IgD-negative memory B cell (primary cell): ENCODE results near the gene SOD3. TPM values are rescaled to one million over a fixed set of nuclear protein-coding genes. Genes with fewer than 3 reads are reported as not detected.

Experiments used
- H3K27ac Mint-ChIP-seq, 3 donors: one replicate each; pipeline ENCODE4 v1.8.0; 2020 to 2022; ENCODE audit warnings: mild to moderate bottlenecking in 3 of 3, mixed read lengths in 3 of 3, moderate library complexity in 1 of 3
- H3K27me3 Mint-ChIP-seq: one replicate; pipeline ENCODE4 v1.8.0; 2021; ENCODE audit warnings: mixed read lengths
- H3K36me3 Mint-ChIP-seq: one replicate; pipeline ENCODE4 v1.8.0; 2020; ENCODE audit warnings: mild to moderate bottlenecking, mixed read lengths
- H3K4me1 Mint-ChIP-seq, 3 donors: one replicate each; pipeline ENCODE4 v1.8.0; 2020 to 2022; ENCODE audit warnings: mixed read lengths in 3 of 3, mild to moderate bottlenecking in 1 of 3
- H3K4me3 Mint-ChIP-seq, 4 donors: one replicate each; pipeline ENCODE4 v1.8.0; 2020 to 2022; ENCODE audit warnings: mild to moderate bottlenecking in 4 of 4, mixed read lengths in 4 of 4, moderate library complexity in 3 of 4
- H3K9me3 Mint-ChIP-seq, 3 donors: one replicate each; pipeline ENCODE4 v1.8.0; 2020 to 2021; ENCODE audit warnings: mixed read lengths in 3 of 3, mild to moderate bottlenecking in 1 of 3
- polyA plus RNA-seq: library from polyadenylated mRNA; unstranded; fragments of 300-500 nt; fragmentation: Illumina TruSeq; gene quantifications from one replicate; pipeline ENCODE4 v1.2.3, GENCODE V29; 2021

The SOD3 gene
- polyA plus RNA-seq, 1 donor from 2014 or later, result not detected

DNA sequence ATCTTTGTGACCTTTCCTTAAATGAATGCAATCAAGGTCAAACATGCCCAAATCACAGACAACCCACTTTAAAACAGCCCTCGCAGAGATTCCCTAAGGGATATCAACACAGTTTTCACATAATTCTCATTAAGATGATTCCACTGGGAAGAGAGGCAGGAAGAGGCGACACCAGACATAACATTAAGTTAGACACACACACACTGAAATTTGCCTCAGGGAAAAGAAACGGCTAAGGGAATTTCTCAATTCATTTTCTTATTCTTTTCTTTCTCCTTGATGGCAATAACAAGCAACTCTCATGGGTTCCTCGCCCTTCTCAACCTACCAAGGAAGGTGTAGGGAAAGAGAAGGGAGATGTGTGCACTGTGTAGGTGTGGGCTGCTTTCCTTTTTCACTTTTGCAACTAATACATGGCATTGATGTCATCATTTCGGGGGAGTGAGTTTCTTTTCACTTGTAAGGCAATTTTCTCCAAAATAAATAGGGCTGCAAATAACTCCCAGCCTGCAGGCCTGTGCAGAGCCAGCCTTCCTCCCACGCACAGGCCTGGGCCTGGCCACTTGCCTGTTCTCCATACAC lies 41.4 kb downstream of the SOD3 start:
- H3K36me3 Mint-ChIP-seq, result no peaks in the 10 kb centered on the region
- no peaks in the 10 kb centered on the region for H3K4me1 Mint-ChIP-seq
- H3K9me3 Mint-ChIP-seq, result no peaks in the 10 kb centered on the region
- no peak overlapping the region for H3K27ac Mint-ChIP-seq
- no peak overlapping the region for H3K4me3 Mint-ChIP-seq
- H3K27me3 Mint-ChIP-seq, result no peaks in the 10 kb centered on the region

DNA sequence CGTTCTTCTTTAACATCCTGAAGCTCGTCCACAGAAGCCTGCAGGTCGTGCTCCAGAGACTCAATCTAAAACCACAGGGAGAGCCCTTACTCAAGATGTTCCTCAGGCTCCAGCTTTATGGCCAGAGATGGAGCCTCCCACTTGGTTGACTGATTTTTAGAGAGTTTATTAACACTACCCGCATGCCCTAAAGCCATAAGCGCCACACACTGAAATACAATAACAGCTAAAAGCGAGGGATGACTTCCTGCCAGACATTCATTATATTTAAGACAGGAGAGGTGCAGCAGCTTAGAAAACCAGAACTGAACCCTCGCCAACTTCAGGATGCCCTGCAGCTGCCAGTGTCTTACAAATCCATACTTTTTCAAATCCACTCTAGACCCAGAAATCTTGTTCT lies 42.0 kb downstream of the SOD3 start:
- H3K36me3 Mint-ChIP-seq, result no peaks in the 10 kb centered on the region
- H3K27ac Mint-ChIP-seq, result no peak overlapping the region
- no peaks in the 10 kb centered on the region for H3K4me1 Mint-ChIP-seq
- no peak overlapping the region for H3K4me3 Mint-ChIP-seq
- H3K27me3 Mint-ChIP-seq, result no peaks in the 10 kb centered on the region
- no peaks in the 10 kb centered on the region for H3K9me3 Mint-ChIP-seq

DNA sequence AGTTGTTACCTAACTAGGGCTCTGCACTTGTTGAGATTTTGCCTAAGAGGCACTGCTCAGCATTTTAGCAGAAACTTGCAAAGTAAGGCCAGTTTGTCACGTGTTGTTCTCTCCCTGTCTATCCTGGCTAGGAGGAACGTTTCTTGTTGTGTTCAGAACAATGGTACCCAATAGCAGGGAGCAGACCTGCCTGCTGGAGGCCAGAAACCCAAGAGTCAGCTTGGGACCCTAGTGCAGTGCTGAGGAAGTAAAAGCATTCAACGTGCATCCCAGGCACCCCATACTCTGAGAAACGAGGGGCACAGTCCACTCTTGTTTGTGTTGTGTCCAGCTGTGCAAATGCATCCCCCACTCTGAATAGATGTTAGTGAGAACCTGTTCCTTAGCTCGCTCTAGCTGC lies 42.4 kb downstream of the SOD3 start:
- H3K27me3 Mint-ChIP-seq, result no peaks in the 10 kb centered on the region
- H3K36me3 Mint-ChIP-seq, result no peaks in the 10 kb centered on the region
- no peaks in the 10 kb centered on the region for H3K9me3 Mint-ChIP-seq
- no peak overlapping the region for H3K4me3 Mint-ChIP-seq
- no peak overlapping the region for H3K27ac Mint-ChIP-seq
- no peaks in the 10 kb centered on the region for H3K4me1 Mint-ChIP-seq

GRCh38 chr4:24840362-24840761 lies 45.0 kb downstream of the SOD3 start:
- Mint-ChIP-seq H3K27me3 (peaks cover 2% of the 10 kb centered on the region), H3K4me3 (no peak overlapping the region), H3K36me3 (no peaks in the 10 kb centered on the region), H3K27ac (no peak overlapping the region), H3K9me3 (no peaks in the 10 kb centered on the region), H3K4me1 (no peaks in the 10 kb centered on the region)

DNA sequence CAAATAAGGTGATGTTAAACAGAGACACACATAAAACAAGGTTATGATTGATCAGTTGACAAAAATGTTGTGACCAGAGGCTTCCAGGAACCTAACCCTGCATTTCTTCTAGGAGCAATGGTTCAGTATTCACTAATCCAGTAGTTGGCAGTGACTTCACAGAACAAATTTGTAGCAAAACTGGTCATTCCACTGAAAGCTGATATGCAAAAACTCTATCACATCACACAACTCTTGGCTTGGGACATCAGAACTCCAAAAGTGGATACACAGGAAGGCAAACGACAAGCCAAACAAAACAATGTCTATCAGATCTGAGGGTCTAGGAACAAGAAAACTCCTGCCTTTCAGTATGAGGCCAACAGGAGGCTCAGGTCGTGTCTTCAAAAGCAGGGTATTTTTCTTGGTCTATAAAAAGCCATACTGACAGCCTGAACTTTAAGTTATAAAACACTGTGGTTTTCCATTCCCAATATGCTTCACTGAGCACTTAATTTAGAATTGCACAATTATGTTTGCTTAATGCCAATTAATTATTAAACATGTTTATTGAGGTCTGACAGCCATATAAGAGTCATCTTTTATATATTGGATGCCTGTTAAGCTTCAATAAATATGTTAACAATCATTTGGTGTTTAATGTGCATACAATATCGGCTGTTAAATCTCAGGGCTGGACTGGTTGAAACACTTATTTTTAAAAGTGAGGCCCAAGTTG lies 45.6 kb downstream of the SOD3 start:
- peaks cover 2% of the 10 kb centered on the region for H3K27me3 Mint-ChIP-seq

DNA sequence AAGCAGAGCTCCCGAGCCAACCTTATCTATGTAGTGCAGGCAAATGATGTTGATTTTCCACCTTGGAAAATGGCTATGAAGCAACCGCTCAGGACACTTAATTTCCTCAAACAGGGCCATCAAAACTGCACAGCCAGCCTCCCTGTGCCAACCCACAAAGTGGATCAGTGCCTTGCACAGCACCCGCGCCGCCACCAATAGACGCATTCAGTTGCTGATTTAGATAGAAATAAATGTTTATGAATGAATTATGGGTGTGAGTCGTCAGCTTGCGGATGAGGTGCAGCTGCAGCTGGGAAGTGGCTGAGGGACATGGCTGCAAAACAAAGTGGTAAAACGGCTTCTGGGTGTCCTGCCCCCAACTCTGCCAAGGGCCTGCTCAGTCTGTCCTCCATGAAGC lies 47.0 kb downstream of the SOD3 start:
- Mint-ChIP-seq H3K9me3 (no peaks in the 10 kb centered on the region), H3K27ac (no peak overlapping the region), H3K36me3 (no peaks in the 10 kb centered on the region), H3K27me3 (peaks cover 2% of the 10 kb centered on the region), H3K4me3 (no peak overlapping the region), H3K4me1 (no peaks in the 10 kb centered on the region)

More for the DNA sequence above, 45.6 kb downstream of the SOD3 start:
- Mint-ChIP-seq H3K4me1 (no peaks in the 10 kb centered on the region), H3K9me3 (no peaks in the 10 kb centered on the region), H3K27ac (no peak overlapping the region), H3K36me3 (no peaks in the 10 kb centered on the region), H3K4me3 (no peak overlapping the region)

GRCh38 chr4:24843096-24843495 lies 47.7 kb downstream of the SOD3 start:
- H3K27ac Mint-ChIP-seq, result no peak overlapping the region
- no peak overlapping the region for H3K4me3 Mint-ChIP-seq
- H3K9me3 Mint-ChIP-seq, result no peaks in the 10 kb centered on the region
- peaks cover 2% of the 10 kb centered on the region for H3K27me3 Mint-ChIP-seq
- H3K4me1 Mint-ChIP-seq, result no peaks in the 10 kb centered on the region
- no peaks in the 10 kb centered on the region for H3K36me3 Mint-ChIP-seq

DNA sequence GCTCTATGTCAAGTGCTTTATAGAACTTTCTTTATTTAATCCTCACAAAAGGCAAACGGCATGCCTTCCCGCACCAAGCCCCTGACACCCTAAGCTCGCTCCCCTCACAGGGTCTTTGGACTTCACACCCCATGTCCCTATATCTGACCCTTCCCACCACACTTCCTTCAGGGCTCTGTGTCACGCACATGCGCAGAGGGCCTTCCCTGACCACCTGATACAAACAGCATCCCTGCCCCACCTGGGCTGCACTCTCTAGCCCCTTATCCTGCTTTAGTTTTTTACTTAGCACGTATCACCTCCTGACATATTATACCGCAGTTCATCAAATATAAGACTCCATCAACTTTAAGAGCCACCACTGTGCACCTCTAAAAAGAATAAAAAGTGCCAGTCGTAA lies 49.8 kb downstream of the SOD3 start:
- H3K27me3 Mint-ChIP-seq, result peaks cover 2% of the 10 kb centered on the region
- no peak overlapping the region for H3K27ac Mint-ChIP-seq
- H3K4me1 Mint-ChIP-seq, result no peaks in the 10 kb centered on the region
- no peak overlapping the region for H3K4me3 Mint-ChIP-seq
- no peaks in the 10 kb centered on the region for H3K9me3 Mint-ChIP-seq
- no peaks in the 10 kb centered on the region for H3K36me3 Mint-ChIP-seq

DNA sequence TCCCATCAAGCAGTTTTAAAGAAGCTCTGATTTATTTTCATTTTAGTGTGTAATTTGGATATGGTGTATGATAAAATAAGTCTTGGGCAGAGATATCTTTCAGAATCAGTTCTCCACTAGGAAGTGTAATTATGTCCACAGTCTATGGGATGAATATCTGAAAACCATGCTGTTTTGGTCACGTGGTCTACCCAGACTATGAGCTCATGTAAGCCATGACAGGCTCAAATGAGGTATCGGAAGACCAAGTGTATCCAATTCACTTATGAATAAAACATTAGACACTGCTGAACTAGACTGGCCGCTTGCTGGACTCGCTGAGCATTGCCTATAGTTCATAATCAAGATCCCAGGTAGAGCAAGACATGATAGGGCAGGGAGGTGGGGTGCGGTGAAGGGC lies 50.5 kb downstream of the SOD3 start:
- H3K27me3 Mint-ChIP-seq, result peaks cover 2% of the 10 kb centered on the region
- no peak overlapping the region for H3K4me3 Mint-ChIP-seq
- no peaks in the 10 kb centered on the region for H3K9me3 Mint-ChIP-seq
- H3K27ac Mint-ChIP-seq, result no peak overlapping the region
- H3K4me1 Mint-ChIP-seq, result no peaks in the 10 kb centered on the region
- H3K36me3 Mint-ChIP-seq, result no peaks in the 10 kb centered on the region

- H3K36me3 Mint-ChIP-seq, result no peaks in the 10 kb centered on the region
- H3K27ac Mint-ChIP-seq, result no peak overlapping the region
- H3K4me3 Mint-ChIP-seq, result no peak overlapping the region
- no peaks in the 10 kb centered on the region for H3K4me1 Mint-ChIP-seq
- no peaks in the 10 kb centered on the region for H3K9me3 Mint-ChIP-seq
- peaks cover 2% of the 10 kb centered on the region for H3K27me3 Mint-ChIP-seq
Observed at GRCh38 chr4:24846716-24847115, 51.3 kb downstream of the SOD3 start.

- Mint-ChIP-seq H3K4me3 (no peak overlapping the region), H3K27ac (no peak overlapping the region), H3K27me3 (peaks cover 4% of the 10 kb centered on the region), H3K36me3 (no peaks in the 10 kb centered on the region), H3K4me1 (no peaks in the 10 kb centered on the region), H3K9me3 (no peaks in the 10 kb centered on the region)
Observed at GRCh38 chr4:24849351-24849750, 54.0 kb downstream of the SOD3 start.

- no peaks in the 10 kb centered on the region for H3K36me3 Mint-ChIP-seq
- peaks cover 4% of the 10 kb centered on the region for H3K27me3 Mint-ChIP-seq
- no peak overlapping the region for H3K4me3 Mint-ChIP-seq
- no peaks in the 10 kb centered on the region for H3K4me1 Mint-ChIP-seq
- no peak overlapping the region for H3K27ac Mint-ChIP-seq
- no peaks in the 10 kb centered on the region for H3K9me3 Mint-ChIP-seq
Observed at GRCh38 chr4:24849756-24850155, 54.4 kb downstream of the SOD3 start.

Other genes with a start within 250 kb of the SOD3 start
- 43.5 TPM for gene DHX15, start 211.0 kb upstream of the SOD3 start, polyA plus RNA-seq
- gene CCDC149, start 117.5 kb downstream of the SOD3 start, polyA plus RNA-seq, result not detected
- gene LGI2, start 235.4 kb downstream of the SOD3 start, polyA plus RNA-seq, result not detected